NOMO-1 treated with dmso at 0.1 percent for 144 hours (cell line): ENCODE results near the gene PERCC1.
"Not testable (repeated sequence)": the region's sequence is repeated elsewhere in the genome, so short reads cannot be mapped to it uniquely, and the experiment has no call there.

Source experiments
- DNase-seq: peaks from one replicate; lab custom pipeline; 2025; ENCODE audit not compliant: unreplicated experiment; lab: John Stamatoyannopoulos, UW

The PERCC1 gene

DNA sequence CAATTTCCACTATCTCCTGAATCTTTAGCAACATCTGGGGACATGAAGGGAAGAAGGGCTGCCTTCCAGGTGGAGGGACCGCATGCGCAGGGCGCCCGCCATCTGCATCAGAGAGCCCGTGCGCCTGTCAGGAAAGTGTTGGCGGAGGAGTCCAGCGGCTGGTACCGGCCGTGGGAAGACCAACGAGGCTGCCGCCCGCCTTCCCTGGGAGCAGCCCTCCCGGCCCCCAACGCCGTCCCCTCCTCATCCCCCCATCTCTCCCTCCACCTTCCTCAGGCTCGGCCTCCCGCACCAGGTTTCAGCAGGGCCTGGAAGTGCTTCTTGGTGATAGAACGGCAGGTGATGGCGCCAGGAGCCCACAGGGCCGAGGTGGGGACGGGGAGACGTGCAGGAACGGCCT, 35.2 kb downstream of the PERCC1 start:
- DNase-seq = no peak

DNA sequence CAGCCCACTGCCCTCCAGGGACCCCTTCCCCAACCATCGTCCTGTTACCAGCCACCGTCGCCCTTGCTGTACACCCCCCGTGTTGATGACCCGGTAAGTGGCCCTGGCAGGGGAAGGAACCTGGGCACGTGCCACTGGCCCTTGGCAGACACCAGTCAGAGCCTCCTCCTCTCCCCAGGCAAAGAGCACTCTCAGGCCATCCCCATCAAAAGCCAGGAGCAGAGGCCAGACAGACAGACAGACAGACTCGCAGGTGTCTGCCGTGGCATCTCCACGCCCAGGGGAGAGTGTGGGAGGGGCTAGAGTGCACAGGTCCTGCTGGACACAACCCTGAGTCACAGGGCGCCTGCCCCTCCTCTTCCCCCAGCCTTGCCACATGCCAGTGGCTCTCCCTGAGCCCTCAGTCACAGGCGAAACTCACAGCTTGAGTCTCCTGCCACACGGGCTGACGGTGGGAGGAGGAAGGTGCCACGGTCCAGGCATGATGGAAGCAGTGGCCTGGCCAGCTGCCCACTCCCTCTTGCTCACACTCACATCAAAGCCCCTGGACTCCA, 36.2 kb downstream of the PERCC1 start:
- DNase-seq = no peak

DNA sequence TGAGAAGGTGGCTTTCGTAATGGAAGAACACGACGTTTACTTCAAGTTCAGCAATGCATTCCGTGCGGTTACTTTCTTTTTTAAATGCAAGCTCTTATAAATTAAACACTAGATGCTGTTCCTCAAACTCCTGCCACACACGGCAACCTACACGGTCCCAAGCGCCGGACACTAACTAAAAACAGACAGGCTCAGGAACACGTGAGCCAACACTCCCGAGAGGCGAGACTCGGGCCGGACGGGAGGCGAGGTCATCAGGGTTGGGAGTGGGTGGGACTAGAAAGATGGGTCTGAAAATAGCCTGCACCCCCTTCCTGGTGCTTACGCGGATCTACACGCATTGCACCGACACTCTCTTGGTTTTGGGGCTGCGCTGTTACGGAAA, 37.5 kb downstream of the PERCC1 start:
- DNase-seq = no peak

DNA sequence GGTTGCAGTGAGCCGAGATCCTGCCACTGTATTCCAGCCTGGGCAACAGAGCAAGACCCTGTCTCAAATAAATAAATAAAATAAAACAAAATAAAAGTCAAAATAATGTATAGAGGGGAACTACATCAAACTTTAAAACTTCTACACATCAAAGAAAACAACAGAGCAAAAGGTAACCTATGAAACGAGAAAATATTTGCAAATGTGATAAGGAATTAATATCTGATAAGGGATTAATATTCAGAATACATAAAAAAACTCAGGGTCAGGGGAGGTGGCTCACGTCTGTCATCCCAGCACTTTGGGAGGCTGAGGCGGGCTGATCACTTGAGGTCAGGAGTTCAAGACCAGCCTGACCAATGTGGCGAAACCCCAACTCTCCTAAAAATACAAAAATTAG, 38.3 kb downstream of the PERCC1 start:
- not testable (repeated sequence) for DNase-seq

DNA sequence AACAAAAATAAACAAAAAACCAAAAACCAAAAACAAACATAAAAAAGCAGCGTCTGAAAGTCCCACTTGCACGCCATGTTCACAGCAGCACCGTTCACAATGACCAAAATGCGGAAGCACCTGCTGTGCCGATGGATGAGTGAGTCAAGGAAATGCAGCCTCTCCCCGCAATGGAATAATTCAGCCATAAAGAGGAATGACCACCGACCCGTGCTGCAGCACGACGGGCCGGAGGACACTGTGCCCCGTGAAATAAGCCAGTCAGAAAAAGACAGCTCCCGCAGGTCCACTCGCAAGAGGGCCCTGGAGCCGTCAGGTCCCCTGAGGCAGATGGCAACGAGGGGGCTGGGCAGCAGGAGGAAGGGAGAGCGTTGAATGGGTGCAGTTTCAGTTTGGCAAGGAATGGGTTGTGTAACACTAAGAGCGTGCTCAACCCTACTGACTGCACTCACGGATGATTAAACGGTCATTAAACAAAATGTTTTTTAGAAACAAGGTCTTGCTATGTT, 38.9 kb downstream of the PERCC1 start:
- DNase-seq = peak; percentile 89

DNA sequence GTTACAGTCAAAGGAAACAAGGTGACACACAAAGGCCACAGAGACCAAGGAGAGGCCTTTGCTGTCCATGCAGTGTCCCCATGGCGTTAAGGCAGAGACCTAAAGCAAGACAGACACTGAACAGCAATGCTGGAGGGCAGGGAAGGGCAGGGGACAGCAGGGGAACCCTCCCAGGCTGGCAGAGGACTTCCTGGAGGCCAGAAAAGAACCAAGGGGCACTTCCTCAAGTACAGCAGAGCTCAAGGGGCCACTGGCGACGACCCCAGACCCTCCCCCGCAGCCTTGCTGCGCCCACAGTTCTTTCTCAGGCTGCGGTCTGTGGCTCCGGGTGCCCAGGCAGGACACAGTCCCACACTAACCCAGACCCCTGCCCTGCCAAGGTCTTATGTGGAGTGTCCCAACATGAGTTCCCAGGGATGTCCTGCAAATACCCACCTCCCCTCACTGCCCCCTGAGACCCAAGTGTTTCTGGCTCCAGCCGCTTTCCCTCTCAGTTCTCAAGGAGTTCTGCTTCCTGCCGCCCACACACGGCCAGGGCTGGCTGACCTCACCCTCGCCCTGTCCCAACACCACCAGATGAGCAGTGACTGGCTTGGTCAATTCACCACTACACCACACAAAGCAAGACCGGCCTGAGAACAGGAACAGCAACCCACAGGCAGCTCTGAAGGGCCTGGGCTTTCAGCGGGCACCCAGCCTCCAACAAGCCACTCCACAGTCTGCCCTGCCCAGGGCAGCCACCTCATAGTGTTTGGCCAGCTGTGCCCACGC, 39.8 kb downstream of the PERCC1 start:
- peak; percentile 17 for DNase-seq

DNA sequence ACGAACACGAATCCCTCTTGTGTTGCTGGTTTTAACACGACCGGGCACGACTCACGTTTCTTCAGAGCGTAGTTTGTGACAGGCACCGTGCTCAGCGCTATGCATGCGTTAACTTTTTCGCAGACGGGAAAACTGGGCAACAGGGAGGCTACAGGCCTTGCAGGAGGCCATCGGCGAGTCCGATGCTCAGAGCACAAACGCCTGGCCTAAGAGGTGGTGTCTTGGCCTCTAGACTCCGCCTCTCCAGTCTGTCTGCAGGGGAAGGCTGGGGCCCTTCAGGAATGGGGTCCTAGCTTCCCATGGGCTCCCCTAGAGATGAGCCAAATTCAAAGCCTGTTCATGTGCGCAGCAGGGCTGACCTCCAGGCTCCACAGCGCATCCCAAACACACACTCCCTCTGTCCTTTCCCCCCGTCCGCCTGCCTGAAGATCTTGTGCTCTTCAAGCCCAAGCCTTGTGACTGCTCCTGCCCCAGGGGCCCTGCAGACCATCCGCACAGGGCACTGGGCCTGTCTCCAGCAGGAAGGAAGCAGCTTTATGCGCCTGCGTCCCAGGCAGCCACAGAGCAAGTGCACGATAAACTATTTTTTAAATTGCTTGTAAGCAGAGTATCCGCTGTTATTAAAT, 40.8 kb downstream of the PERCC1 start:
- DNase-seq = no peak

DNA sequence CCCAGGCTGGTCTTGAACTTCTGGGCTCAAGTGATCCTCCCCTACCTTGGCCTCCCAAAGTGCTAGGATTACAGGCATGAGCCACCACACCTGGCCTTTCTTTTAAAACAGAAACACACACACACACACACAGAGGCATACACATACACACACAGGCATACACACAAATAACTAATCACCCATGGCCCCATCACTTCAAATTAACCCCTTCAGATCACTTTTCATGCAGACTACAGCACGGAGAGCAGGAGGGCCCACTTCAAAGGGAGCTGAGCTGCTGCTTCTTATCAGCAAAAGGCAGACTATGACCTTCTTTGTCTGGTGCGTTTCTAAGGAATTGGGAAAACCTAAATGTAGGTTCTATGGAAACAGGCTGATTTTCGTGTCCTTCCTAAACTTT, 42.1 kb downstream of the PERCC1 start:
- no peak for DNase-seq

DNA sequence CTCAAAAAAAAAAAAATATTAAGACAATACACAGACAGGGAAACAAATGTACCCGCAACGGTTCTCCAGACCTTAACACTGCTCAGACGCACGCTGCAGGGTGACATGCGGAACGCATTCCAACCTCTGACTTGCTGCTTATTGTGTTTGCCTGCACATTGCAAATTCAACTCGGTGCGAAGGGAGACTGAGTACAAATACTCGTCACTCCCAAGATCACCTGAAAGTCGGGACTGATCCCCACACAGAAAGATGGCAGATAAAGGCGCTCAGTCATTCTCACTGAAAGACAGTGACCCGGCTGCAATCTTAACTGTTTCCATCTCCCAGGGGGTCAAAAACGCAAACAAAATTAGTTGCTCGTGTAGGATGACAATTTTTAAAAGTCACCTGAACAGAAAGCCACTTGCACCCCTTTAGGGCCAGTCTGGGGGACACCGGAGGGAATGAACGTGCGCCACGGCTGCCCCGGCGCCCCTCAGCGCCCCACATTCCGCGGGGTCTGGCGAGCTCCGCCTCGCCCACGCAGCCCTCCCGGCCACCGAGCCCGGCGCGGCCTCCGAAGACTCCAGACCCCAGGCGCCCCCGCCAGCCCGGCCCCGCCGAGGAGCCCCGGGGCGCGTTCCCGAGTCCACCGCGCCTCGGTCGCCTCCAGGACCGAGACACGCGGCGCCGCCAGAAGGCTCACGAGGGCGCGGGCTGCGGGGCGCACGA, 43.4 kb downstream of the PERCC1 start:
- DNase-seq = no peak

DNA sequence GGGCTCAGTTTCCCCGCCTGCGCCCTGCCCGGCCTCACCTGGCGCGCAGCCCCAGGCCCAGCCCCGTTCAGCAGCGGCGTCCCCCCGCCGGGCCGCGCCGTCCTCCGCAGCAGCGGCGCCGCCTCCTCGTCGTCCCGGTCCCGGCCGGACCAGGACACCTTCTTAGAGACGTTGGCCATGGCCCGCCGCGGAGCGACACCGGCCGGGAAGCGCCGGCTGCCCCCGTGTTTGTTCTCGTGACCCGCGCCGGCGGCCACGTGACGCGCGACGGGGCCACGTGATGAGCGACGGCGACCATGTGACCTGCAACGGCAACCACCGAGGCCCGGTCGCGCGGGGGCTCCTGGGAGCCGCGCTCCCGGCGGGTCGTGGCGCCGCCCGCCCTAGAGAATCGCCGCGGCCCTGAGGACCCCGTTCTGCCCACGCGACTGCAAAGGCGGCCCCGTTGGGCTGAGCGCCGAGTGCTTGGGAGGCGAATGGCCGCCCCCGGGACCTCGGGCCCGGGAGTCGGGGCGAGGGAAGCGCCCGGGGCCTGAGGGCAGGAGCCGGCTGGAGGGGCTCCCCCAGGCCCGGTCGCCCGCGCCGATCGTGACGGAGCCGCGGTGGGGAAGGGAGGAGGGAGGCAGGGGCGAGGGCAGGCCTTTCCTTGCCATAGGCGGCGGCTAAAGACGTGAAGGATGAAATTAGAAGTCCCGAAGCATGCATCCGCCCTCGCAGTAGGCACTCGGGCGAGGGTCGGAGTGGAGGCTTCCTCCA, 44.1 kb downstream of the PERCC1 start, which contains the start of gene CLCN7:
TSS of gene CLCN7 (minus strand) at position 233 of the 756 bp plus-strand sequence. CDS start at position 179, 54 bp downstream.
- peak; percentile 79 for DNase-seq

DNA sequence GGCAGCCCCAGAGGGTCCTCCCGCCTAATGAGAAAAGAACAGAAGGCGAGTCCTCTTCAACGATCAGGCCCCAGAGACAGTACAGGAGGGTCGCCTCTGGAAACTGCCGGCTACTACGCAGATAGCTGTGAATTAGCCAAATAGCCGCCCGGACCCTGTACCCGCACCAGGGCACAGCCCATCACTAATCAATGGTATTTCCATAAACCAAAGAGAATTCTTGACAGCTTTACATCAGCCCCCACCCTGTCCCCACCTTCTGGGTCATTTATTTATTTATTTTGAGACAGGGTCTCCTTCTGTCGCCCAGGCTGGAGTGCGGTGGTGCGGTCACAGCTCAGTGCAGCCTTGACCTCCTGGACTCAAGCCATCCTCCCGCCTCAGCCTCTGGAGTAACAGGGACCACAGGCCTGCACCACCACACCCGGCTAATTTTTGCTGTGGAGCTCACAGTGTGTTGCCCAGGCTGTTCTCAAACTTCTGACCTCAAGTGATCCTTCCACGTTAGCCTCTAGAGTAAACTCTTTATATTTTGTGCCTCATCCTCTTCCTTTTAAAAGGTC, 44.8 kb downstream of the PERCC1 start:
- no peak for DNase-seq

DNA sequence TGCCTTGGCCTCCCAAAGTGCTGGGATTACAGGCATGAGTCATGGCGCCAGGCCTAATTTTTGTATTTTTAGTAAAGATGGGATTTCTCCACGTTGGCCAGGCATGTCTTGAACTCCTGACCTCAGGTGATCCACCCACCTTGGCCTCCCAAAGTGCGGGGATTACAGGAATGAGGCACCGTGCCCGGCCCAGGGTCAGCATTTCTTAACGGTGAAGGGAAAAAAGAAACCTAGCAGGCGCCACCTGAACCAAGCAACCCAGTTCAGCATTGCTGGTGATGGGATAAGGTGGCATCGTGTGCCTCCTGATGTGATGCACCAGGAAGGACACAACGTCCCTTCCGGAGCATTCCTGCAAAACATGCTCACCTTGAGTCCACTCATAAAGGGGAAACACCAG, 46.2 kb downstream of the PERCC1 start:
- no peak for DNase-seq

DNA sequence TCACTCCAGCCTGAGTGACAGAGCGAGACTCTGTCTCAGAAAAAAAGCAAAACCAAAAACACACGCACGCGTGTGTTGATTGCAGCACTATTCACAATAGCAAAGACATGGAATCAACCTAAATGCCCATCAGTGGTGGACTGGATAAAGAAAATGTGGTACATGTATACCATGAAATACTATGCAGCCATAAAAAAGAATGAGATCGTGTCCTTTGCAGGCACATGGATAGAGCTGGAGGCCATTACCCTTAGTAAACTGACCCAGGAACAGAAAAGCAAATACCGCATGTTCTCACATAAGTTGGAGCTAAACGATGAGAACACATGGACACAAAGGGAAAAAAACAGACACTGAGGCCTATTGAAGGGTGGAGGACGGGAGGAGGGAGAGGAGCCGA, 48.1 kb downstream of the PERCC1 start:
- DNase-seq = not testable (repeated sequence)

DNA sequence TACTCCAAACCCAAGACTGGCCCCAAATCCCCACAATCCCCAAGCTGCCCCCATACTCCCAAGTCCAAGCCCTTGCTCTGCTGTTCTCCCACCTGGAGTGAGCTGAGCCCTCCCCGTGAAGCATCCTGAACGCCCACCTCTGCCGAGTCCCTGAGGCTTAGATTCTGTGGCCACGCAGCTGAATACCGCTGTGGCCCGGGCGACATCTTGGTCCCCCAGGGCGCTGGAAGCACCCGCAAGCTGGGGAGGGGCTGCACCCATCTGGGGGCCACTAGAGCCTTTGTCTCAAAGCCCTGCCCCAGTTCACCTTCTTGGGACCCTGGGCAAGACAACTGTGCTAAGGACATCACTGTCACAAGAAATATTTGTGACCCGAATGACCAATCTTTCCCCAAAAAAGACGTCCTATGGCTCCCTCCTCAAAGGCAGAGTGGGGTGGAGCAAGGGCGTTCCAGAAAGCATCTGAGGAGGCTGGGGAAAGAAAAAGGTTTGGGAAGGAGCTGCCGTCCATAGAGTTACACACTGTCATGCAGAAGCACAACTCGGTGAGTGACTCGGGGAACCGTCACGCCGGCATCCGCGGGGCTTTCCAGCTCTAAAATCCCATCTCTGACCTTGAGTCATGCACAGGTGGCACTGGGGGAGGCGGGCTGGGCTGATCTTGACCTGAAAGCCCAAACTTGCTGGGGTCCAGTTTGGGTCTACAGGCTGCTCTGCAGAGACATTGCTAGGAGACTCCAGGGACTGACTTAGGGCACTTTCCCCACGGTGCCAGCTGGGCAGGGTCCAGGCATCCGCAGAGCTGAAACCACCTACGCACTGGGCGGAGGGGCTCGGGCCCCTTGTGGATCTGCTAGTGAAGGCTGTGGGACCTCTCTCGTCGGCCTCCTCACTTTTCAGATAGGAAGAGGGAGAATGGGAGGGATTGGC, 51.3 kb downstream of the PERCC1 start:
- no peak for DNase-seq
